ENCODE measurements around the gene EPSTI1.

Gene EPSTI1

GRCh38 chr13:42892760-42893159, 99.3 kb downstream of the EPSTI1 start:
- no peak overlapping the region for H3K14ac ChIP-seq (ENCODE audit: low read length)
- H4K12ac ChIP-seq (ENCODE audit: low read depth, low read length): no peak overlapping the region
- no peak overlapping the region for H2BK120ac ChIP-seq (ENCODE audit: insufficient read depth, low read length, poor library complexity)
- H2AFZ ChIP-seq (ENCODE audit: insufficient read depth, low read length, poor library complexity): no peak overlapping the region
- peaks cover 0 to 4% of the 10 kb centered on the region in 2 experiments for H3K36me3 ChIP-seq (ENCODE audit: control insufficient read depth in 1 of 2, insufficient read depth in 2 of 2, low read length in 2 of 2)
- no peak overlapping the region for H3K9ac ChIP-seq (ENCODE audit: low read length)
- H2AK5ac ChIP-seq (ENCODE audit: low read length): no peak overlapping the region
- H3K4me1 ChIP-seq (ENCODE audit: control insufficient read depth in 1 of 2, insufficient read depth in 2 of 2, low read length in 2 of 2): no peaks in the 10 kb centered on the region
- no CpG with 5 or more reads among the region's 3 CpGs for WGBS (ENCODE audit: extremely low coverage, insufficient coverage, insufficient read length)
- no peaks in the 10 kb centered on the region for H3K27me3 ChIP-seq (ENCODE audit: insufficient read depth, low read length)
- H4K8ac ChIP-seq (ENCODE audit: low read depth, low read length): no peak overlapping the region
- no peaks in the 10 kb centered on the region for H3K79me2 ChIP-seq (ENCODE audit: control insufficient read depth, insufficient read depth, low read length, poor library complexity)
- no peaks in the 10 kb centered on the region for H3K79me1 ChIP-seq (ENCODE audit: low read length)
- no peak overlapping the region for H4K91ac ChIP-seq (ENCODE audit: low read depth, low read length)
- H3K18ac ChIP-seq (ENCODE audit: low read length): no peak overlapping the region
- H3K4me3 ChIP-seq (ENCODE audit: low read depth, low read length): no peak overlapping the region
- no peak overlapping the region for H3K4me2 ChIP-seq (ENCODE audit: low read length)
- H2BK5ac ChIP-seq (ENCODE audit: low read depth, low read length, poor library complexity): no peak overlapping the region
- no peak overlapping the region for H3K4ac ChIP-seq (ENCODE audit: low read depth, low read length)
- H3K23ac ChIP-seq (ENCODE audit: low read length): no peak overlapping the region
- no peaks in the 10 kb centered on the region for H3K9me3 ChIP-seq (ENCODE audit: insufficient read depth, low read depth, low read length)
- no peak overlapping the region for H2BK12ac ChIP-seq (ENCODE audit: low read length)
- no peak overlapping the region for H3K27ac ChIP-seq (ENCODE audit: low read depth, low read length)
- peak in 1 of 2 donors; percentile 59 for DNase-seq

- Histone ChIP-seq H2BK120ac (ENCODE audit: insufficient read depth, low read length, poor library complexity) (no peak overlapping the region), H2AFZ (ENCODE audit: insufficient read depth, low read length, poor library complexity) (no peak overlapping the region), H3K27me3 (ENCODE audit: insufficient read depth, low read length) (no peaks in the 10 kb centered on the region)
Measured at GRCh38 chr13:42891591-42891990, 100.5 kb downstream of the EPSTI1 start.

GRCh38 chr13:42885325-42885724, 106.7 kb downstream of the EPSTI1 start:
- Histone ChIP-seq H2BK12ac (ENCODE audit: low read length) (no peak overlapping the region), H2BK5ac (ENCODE audit: low read depth, low read length, poor library complexity) (no peak overlapping the region), H4K91ac (ENCODE audit: low read depth, low read length) (no peak overlapping the region), H2AK5ac (ENCODE audit: low read length) (no peak overlapping the region), H4K12ac (ENCODE audit: low read depth, low read length) (no peak overlapping the region), H3K79me2 (ENCODE audit: control insufficient read depth, insufficient read depth, low read length, poor library complexity) (no peaks in the 10 kb centered on the region), H3K4me1 (ENCODE audit: control insufficient read depth in 1 of 2, insufficient read depth in 2 of 2, low read length in 2 of 2) (peaks cover 2 to 3% of the 10 kb centered on the region in 2 experiments), H3K36me3 (ENCODE audit: control insufficient read depth in 1 of 2, insufficient read depth in 2 of 2, low read length in 2 of 2) (peaks cover 2 to 5% of the 10 kb centered on the region in 2 experiments), H3K18ac (ENCODE audit: low read length) (no peak overlapping the region), H4K8ac (ENCODE audit: low read depth, low read length) (no peak overlapping the region), H3K14ac (ENCODE audit: low read length) (no peak overlapping the region), H2BK120ac (ENCODE audit: insufficient read depth, low read length, poor library complexity) (no peak overlapping the region), H3K4me3 (ENCODE audit: low read depth, low read length) (no peak overlapping the region), H3K23ac (ENCODE audit: low read length) (no peak overlapping the region), H2AFZ (ENCODE audit: insufficient read depth, low read length, poor library complexity) (no peak overlapping the region), H3K79me1 (ENCODE audit: low read length) (peaks cover 5% of the 10 kb centered on the region), H3K9me3 (ENCODE audit: insufficient read depth, low read depth, low read length) (no peaks in the 10 kb centered on the region), H3K9ac (ENCODE audit: low read length) (no peak overlapping the region), H3K4ac (ENCODE audit: low read depth, low read length) (no peak overlapping the region), H3K27me3 (ENCODE audit: insufficient read depth, low read length) (no peaks in the 10 kb centered on the region), H3K4me2 (ENCODE audit: low read length) (no peak overlapping the region), H3K27ac (ENCODE audit: low read depth, low read length) (no peak overlapping the region)
- no peak for DNase-seq
- no CpG with 5 or more reads among the region's 8 CpGs for WGBS (ENCODE audit: extremely low coverage, insufficient coverage, insufficient read length)

More at GRCh38 chr13:42891591-42891990, 100.5 kb downstream of the EPSTI1 start:
- Histone ChIP-seq H3K79me1 (ENCODE audit: low read length) (no peaks in the 10 kb centered on the region), H2BK12ac (ENCODE audit: low read length) (no peak overlapping the region), H3K27ac (ENCODE audit: low read depth, low read length) (no peak overlapping the region), H2AK5ac (ENCODE audit: low read length) (no peak overlapping the region), H3K9ac (ENCODE audit: low read length) (no peak overlapping the region), H3K9me3 (ENCODE audit: insufficient read depth, low read depth, low read length) (no peaks in the 10 kb centered on the region), H3K14ac (ENCODE audit: low read length) (no peak overlapping the region), H3K36me3 (ENCODE audit: control insufficient read depth in 1 of 2, insufficient read depth in 2 of 2, low read length in 2 of 2) (peaks cover 2 to 5% of the 10 kb centered on the region in 2 experiments), H4K91ac (ENCODE audit: low read depth, low read length) (no peak overlapping the region), H3K18ac (ENCODE audit: low read length) (no peak overlapping the region), H3K79me2 (ENCODE audit: control insufficient read depth, insufficient read depth, low read length, poor library complexity) (no peaks in the 10 kb centered on the region), H4K8ac (ENCODE audit: low read depth, low read length) (no peak overlapping the region), H3K4me1 (ENCODE audit: control insufficient read depth in 1 of 2, insufficient read depth in 2 of 2, low read length in 2 of 2) (no peaks in the 10 kb centered on the region), H3K23ac (ENCODE audit: low read length) (no peak overlapping the region), H3K4me3 (ENCODE audit: low read depth, low read length) (no peak overlapping the region), H4K12ac (ENCODE audit: low read depth, low read length) (no peak overlapping the region), H3K4me2 (ENCODE audit: low read length) (no peak overlapping the region), H2BK5ac (ENCODE audit: low read depth, low read length, poor library complexity) (no peak overlapping the region), H3K4ac (ENCODE audit: low read depth, low read length) (no peak overlapping the region)
- no peak for DNase-seq
- WGBS (ENCODE audit: extremely low coverage, insufficient coverage, insufficient read length): 100% methylated on average over 2 of the region's 3 CpGs

GRCh38 chr13:42883771-42884467, 108.1 kb downstream of the EPSTI1 start:
- no peak overlapping the region for H3K27ac ChIP-seq (ENCODE audit: low read depth, low read length)
- no peak overlapping the region for H2AFZ ChIP-seq (ENCODE audit: insufficient read depth, low read length, poor library complexity)
- H4K91ac ChIP-seq (ENCODE audit: low read depth, low read length): no peak overlapping the region
- H3K9me3 ChIP-seq (ENCODE audit: insufficient read depth, low read depth, low read length): no peaks in the 10 kb centered on the region
- no peak overlapping the region for H2BK5ac ChIP-seq (ENCODE audit: low read depth, low read length, poor library complexity)
- H2BK12ac ChIP-seq (ENCODE audit: low read length): no peak overlapping the region
- H3K4me3 ChIP-seq (ENCODE audit: low read depth, low read length): no peak overlapping the region
- no peak overlapping the region for H3K4me2 ChIP-seq (ENCODE audit: low read length)
- H3K79me2 ChIP-seq (ENCODE audit: control insufficient read depth, insufficient read depth, low read length, poor library complexity): no peaks in the 10 kb centered on the region
- peaks cover 2 to 5% of the 10 kb centered on the region in 2 experiments for H3K36me3 ChIP-seq (ENCODE audit: control insufficient read depth in 1 of 2, insufficient read depth in 2 of 2, low read length in 2 of 2)
- no peak overlapping the region for H2BK120ac ChIP-seq (ENCODE audit: insufficient read depth, low read length, poor library complexity)
- no peak overlapping the region for H3K4ac ChIP-seq (ENCODE audit: low read depth, low read length)
- no peak overlapping the region for H4K8ac ChIP-seq (ENCODE audit: low read depth, low read length)
- no peak overlapping the region for H3K18ac ChIP-seq (ENCODE audit: low read length)
- peaks cover 3 to 5% of the 10 kb centered on the region in 2 experiments for H3K4me1 ChIP-seq (ENCODE audit: control insufficient read depth in 1 of 2, insufficient read depth in 2 of 2, low read length in 2 of 2)
- H2AK5ac ChIP-seq (ENCODE audit: low read length): no peak overlapping the region
- H3K27me3 ChIP-seq (ENCODE audit: insufficient read depth, low read length): no peaks in the 10 kb centered on the region
- H3K9ac ChIP-seq (ENCODE audit: low read length): no peak overlapping the region
- peak; percentile 11 to 34 for DNase-seq
- H3K79me1 ChIP-seq (ENCODE audit: low read length): peaks cover 7% of the 10 kb centered on the region
- no peak overlapping the region for H3K14ac ChIP-seq (ENCODE audit: low read length)
- H3K23ac ChIP-seq (ENCODE audit: low read length): no peak overlapping the region
- WGBS (ENCODE audit: extremely low coverage, insufficient coverage, insufficient read length): no CpG with 5 or more reads among the region's 6 CpGs
- H4K12ac ChIP-seq (ENCODE audit: low read depth, low read length): no peak overlapping the region

All from trophoblast cell (in vitro differentiated cells and primary cell).